ENCODE data around the gene MTG1.
"Not testable (repeated sequence)": the region's sequence is repeated elsewhere in the genome, so short reads cannot be mapped to it uniquely, and the experiment has no call there.

Gene MTG1

GRCh38 chr10:133396035-133396624, 2.2 kb downstream of the MTG1 start:
- in situ Hi-C loops (cut with MboI; ENCODE audit: low sequenced_read_pairs) = no loop called here

GRCh38 chr10:133397938-133398337, 4.0 kb downstream of the MTG1 start:
- in situ Hi-C loops (cut with MboI; ENCODE audit: low sequenced_read_pairs) = no loop called here

- in situ Hi-C loops (cut with MboI; ENCODE audit: low sequenced_read_pairs) = no loop called here
These were observed 5.2 kb downstream of the MTG1 start for GRCh38 chr10:133399123-133399601.

- in situ Hi-C loops (cut with MboI; ENCODE audit: low sequenced_read_pairs) = no loop called here
These were observed 6.9 kb downstream of the MTG1 start for GRCh38 chr10:133400624-133401424.

GRCh38 chr10:133401500-133401899, 7.5 kb downstream of the MTG1 start:
- in situ Hi-C loops (cut with MboI; ENCODE audit: low sequenced_read_pairs) = no loop called here

- in situ Hi-C loops (cut with MboI; ENCODE audit: low sequenced_read_pairs) = no loop called here
These were observed 8.2 kb downstream of the MTG1 start for GRCh38 chr10:133401981-133402725.

GRCh38 chr10:133403359-133403758, 9.4 kb downstream of the MTG1 start:
- in situ Hi-C loops (cut with MboI; ENCODE audit: low sequenced_read_pairs) = no loop called here

GRCh38 chr10:133403784-133404183, 9.8 kb downstream of the MTG1 start:
- in situ Hi-C loops (cut with MboI; ENCODE audit: low sequenced_read_pairs) = no loop called here

GRCh38 chr10:133405272-133405671, 11.3 kb downstream of the MTG1 start:
- in situ Hi-C loops (cut with MboI; ENCODE audit: low sequenced_read_pairs) = no loop called here

- in situ Hi-C loops (cut with MboI; ENCODE audit: low sequenced_read_pairs) = no loop called here
These were observed 12.0 kb downstream of the MTG1 start for GRCh38 chr10:133405844-133406527.

GRCh38 chr10:133411523-133412380, 17.8 kb downstream of the MTG1 start:
- in situ Hi-C loops (cut with MboI; ENCODE audit: low sequenced_read_pairs) = no loop called here

GRCh38 chr10:133412381-133412711, 18.4 kb downstream of the MTG1 start:
- in situ Hi-C loops (cut with MboI; ENCODE audit: low sequenced_read_pairs) = no loop called here

- in situ Hi-C loops (cut with MboI; ENCODE audit: low sequenced_read_pairs) = not testable (repeated sequence)
These were observed 20.4 kb downstream of the MTG1 start for GRCh38 chr10:133414401-133414800.

GRCh38 chr10:133415752-133416151, 21.8 kb downstream of the MTG1 start:
- in situ Hi-C loops (cut with MboI; ENCODE audit: low sequenced_read_pairs) = no loop called here

- in situ Hi-C loops (cut with MboI; ENCODE audit: low sequenced_read_pairs) = no loop called here
These were observed 24.5 kb downstream of the MTG1 start for GRCh38 chr10:133418289-133418993.

- in situ Hi-C loops (cut with MboI; ENCODE audit: low sequenced_read_pairs) = no loop called here
These were observed 25.4 kb downstream of the MTG1 start for GRCh38 chr10:133419211-133419950.

GRCh38 chr10:133420028-133420427, 26.1 kb downstream of the MTG1 start:
- in situ Hi-C loops (cut with MboI; ENCODE audit: low sequenced_read_pairs) = no loop called here

- in situ Hi-C loops (cut with MboI; ENCODE audit: low sequenced_read_pairs) = no loop called here
These were observed 26.6 kb downstream of the MTG1 start for GRCh38 chr10:133420579-133420978.
